ENCODE results near the gene FGF16. TPM values are rescaled to one million over a fixed set of nuclear protein-coding genes. Genes with fewer than 3 reads are reported as not detected.

Gene FGF16
- total RNA-seq, 1 donor from 2014 or later, result not detected

DNA sequence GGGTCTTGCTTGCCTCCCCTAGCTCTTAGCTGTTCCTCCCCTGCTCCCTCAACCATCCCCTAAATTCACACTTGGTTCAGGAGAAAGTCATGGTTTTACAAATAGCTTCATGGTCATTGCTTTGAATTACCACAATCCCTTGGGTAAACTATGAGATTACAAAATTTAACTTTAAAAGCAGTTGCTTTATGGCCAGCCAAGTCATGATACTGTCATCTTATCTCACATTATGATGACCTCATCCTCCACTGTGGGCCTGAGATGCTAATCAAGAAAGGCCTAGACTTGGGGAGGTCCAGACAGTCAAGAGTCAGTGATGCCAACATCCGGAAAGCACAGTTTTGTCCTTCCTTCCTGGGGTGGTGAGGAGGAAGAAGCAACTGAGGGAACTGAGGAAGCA, 10.5 kb upstream of the FGF16 start:
- H3K4me1 Mint-ChIP-seq, result no peaks in the 10 kb centered on the region
- ChIA-PET CTCF (no interaction called here), POLR2A (no interaction called here)
- H3K27ac Mint-ChIP-seq, result no peak overlapping the region
- H3K4me3 Mint-ChIP-seq, result no peak overlapping the region
- TF ChIP-seq, protein P1, sequence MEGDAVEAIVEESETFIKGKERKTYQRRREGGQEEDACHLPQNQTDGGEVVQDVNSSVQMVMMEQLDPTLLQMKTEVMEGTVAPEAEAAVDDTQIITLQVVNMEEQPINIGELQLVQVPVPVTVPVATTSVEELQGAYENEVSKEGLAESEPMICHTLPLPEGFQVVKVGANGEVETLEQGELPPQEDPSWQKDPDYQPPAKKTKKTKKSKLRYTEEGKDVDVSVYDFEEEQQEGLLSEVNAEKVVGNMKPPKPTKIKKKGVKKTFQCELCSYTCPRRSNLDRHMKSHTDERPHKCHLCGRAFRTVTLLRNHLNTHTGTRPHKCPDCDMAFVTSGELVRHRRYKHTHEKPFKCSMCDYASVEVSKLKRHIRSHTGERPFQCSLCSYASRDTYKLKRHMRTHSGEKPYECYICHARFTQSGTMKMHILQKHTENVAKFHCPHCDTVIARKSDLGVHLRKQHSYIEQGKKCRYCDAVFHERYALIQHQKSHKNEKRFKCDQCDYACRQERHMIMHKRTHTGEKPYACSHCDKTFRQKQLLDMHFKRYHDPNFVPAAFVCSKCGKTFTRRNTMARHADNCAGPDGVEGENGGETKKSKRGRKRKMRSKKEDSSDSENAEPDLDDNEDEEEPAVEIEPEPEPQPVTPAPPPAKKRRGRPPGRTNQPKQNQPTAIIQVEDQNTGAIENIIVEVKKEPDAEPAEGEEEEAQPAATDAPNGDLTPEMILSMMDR (IDR thresholded peaks at IDR 0.05), result no peak
- intact Hi-C loops (cut with micrococcal nuclease), result no loop called here
- ATAC-seq (ENCODE audit: low read depth), result no peak
- DNase-seq, result no peak
- H3K27me3 Mint-ChIP-seq, result no peaks in the 10 kb centered on the region
- H3K9me3 Mint-ChIP-seq, result no peaks in the 10 kb centered on the region
- no peaks in the 10 kb centered on the region for H3K36me3 Mint-ChIP-seq (ENCODE audit: low read depth)

DNA sequence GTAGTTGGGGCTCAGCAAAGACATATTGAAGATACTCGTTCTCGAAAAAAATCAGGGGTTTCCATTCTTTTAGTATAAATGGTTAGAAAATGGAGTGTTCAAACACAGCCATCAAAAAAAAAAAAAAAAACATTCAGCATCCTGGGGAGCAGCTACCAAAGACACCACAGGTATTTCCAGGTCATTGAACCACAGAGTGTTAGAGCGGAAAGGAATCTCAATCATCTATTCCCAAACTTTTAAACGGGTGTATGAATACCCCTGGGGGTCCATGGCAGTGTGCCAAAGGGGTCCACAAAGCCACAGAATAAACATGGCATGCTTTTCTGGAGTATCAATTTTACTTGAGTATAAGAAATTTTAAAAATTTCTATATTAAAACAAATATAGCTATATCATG, 6.9 kb upstream of the FGF16 start:
- no peak overlapping the region for H3K27ac Mint-ChIP-seq
- intact Hi-C loops (cut with micrococcal nuclease), result no loop called here
- ChIA-PET CTCF (no interaction called here), POLR2A (no interaction called here)
- no peak for ATAC-seq (ENCODE audit: low read depth)
- TF ChIP-seq, protein P1 (IDR thresholded peaks at IDR 0.05), result no peak
- DNase-seq, result no peak
- H3K4me1 Mint-ChIP-seq, result no peaks in the 10 kb centered on the region
- no peaks in the 10 kb centered on the region for H3K36me3 Mint-ChIP-seq (ENCODE audit: low read depth)
- peaks cover 8% of the 10 kb centered on the region for H3K27me3 Mint-ChIP-seq
- no peak overlapping the region for H3K4me3 Mint-ChIP-seq
- H3K9me3 Mint-ChIP-seq, result no peaks in the 10 kb centered on the region

DNA sequence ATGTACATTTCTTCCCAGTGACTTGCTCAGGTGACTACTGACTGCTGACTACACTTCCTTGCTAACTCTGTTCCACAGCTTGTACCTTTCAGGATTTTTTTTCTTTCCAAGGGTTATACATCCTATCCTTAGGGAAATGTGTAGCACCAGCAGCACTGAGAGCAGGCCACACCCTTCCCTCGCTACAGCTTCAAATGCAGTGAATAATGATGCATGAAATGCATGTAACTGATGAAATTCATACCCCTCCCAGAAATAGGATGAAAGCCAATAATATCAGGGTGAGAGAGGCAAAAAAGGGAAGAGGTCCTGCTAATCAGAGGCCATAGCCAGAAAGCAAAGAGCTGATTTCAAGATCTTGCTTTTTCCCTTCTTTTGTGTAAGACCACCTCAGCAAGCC, 6.2 kb upstream of the FGF16 start:
- no peaks in the 10 kb centered on the region for H3K9me3 Mint-ChIP-seq
- ATAC-seq (ENCODE audit: low read depth), result no peak
- H3K4me3 Mint-ChIP-seq, result no peak overlapping the region
- H3K27me3 Mint-ChIP-seq, result peaks cover 11% of the 10 kb centered on the region
- H3K36me3 Mint-ChIP-seq (ENCODE audit: low read depth), result no peaks in the 10 kb centered on the region
- no peak overlapping the region for H3K27ac Mint-ChIP-seq
- intact Hi-C loops (cut with micrococcal nuclease), result no loop called here
- ChIA-PET POLR2A (no interaction called here), CTCF (no interaction called here)
- TF ChIP-seq, protein P1 (IDR thresholded peaks at IDR 0.05), result no peak
- peaks cover 4% of the 10 kb centered on the region for H3K4me1 Mint-ChIP-seq
- DNase-seq, result no peak

DNA sequence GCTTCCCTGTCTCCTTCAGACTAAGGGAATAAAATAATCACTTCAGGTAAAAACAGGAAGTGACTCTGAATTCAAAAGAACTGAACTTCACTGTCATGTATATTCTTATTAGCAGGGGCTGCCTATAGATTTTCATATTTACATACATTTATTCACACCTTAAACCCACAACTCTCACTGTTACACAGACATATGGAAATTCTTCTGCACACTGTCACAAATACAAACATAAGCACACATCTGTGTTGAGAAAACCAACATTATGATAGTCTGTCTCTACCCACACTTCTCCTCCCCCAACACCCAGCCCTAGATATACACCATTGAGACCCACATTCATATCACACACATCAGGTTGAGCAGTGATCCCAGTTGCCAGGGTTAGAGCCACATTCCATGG, 5.7 kb upstream of the FGF16 start:
- Mint-ChIP-seq H3K27me3 (peaks cover 11% of the 10 kb centered on the region), H3K4me1 (peaks cover 8% of the 10 kb centered on the region), H3K27ac (no peak overlapping the region), H3K36me3 (ENCODE audit: low read depth) (no peaks in the 10 kb centered on the region), H3K9me3 (no peaks in the 10 kb centered on the region), H3K4me3 (no peak overlapping the region)
- TF ChIP-seq, protein P1 (IDR thresholded peaks at IDR 0.05), result no peak
- DNase-seq (no peak), ATAC-seq (ENCODE audit: low read depth) (no peak)
- ChIA-PET CTCF (no interaction called here), POLR2A (no interaction called here)
- intact Hi-C loops (cut with micrococcal nuclease), result no loop called here

DNA sequence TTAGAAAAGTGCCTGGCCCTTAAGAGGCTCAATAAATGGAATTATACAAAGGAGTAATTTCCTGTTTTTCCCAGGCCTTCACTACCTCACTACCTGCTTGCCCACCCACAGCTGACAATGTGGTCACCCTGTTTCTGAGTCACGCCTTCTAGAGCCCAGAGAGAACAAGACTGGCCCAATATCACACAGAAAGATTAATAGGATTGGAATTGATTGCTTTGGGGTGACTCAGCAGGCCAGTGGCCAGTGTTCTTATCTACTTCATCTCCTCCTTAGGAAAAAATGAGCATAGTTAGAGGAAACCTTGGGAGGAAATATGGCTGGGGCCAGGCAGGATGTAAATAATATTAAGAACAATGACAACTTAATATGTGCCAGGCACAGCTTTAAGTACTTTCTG, 4.5 kb upstream of the FGF16 start:
- Mint-ChIP-seq H3K4me3 (no peak overlapping the region), H3K27ac (no peak overlapping the region), H3K36me3 (ENCODE audit: low read depth) (no peaks in the 10 kb centered on the region), H3K4me1 (peaks cover 17% of the 10 kb centered on the region), H3K27me3 (peaks cover 14% of the 10 kb centered on the region), H3K9me3 (no peaks in the 10 kb centered on the region)
- intact Hi-C loops (cut with micrococcal nuclease), result no loop called here
- ChIA-PET POLR2A (no interaction called here), CTCF (no interaction called here)
- TF ChIP-seq, protein P1 (IDR thresholded peaks at IDR 0.05), result no peak
- no peak for ATAC-seq (ENCODE audit: low read depth)
- DNase-seq, result no peak

Measured in activated B cell treated with CpG ODN at 0.5 μM for 24 hours (primary cell).